K562 (cell line): Measurements from ENCODE around the gene CNDP2. TPM values are rescaled to one million over a fixed set of nuclear protein-coding genes. Genes with fewer than 3 reads are reported as not detected.

Experiments
- ATAC-seq: fragments of 200-7000 bp; cut with Tn5 transposase; 3 replicates; pipeline ENCODE4 v1.9.1; 2020; ENCODE audit warnings: moderate library complexity
- BruUV-seq: library from RNA; stranded (reverse); fragments of 400-500 nt; replicated peaks from 2 replicates; lab custom pipeline; 2021; lab: Mats Ljungman, UMichigan
- CTCF ChIA-PET: fragments of 300-600 bp; formaldehyde crosslinking; extraction: SDS; loops from one replicate; lab custom pipeline; 2021; ENCODE audit warnings: low intra/inter-chr PET ratio; lab: Yijun Ruan, JAX
- POLR2A ChIA-PET: fragments of 300-600, 350-650 bp; sonication (Branson Sonifier 250); formaldehyde crosslinking; extraction: SDS; loops from one replicate; lab custom pipeline; 2021; ENCODE audit warnings: antibody characterized with exemption, inconsistent platforms; lab: Yijun Ruan, JAX
- DNase-seq, 4 experiments: peaks; one replicate each; pipeline versions ENCODE4 v3.0.0 to v3.0.0-alpha.2; 2011 to 2018; ENCODE audit warnings: low spot score in 3 of 4, mixed read lengths in 3 of 4; ENCODE audit errors: extremely low read depth in 1 of 4
- FAIRE-seq: peaks from 2 replicates; lab custom pipeline; 2011; peaks lifted over from hg19 to GRCh38; lab: Jason Lieb, UNC
- H2AFZ ChIP-seq: 2 replicates; pipeline ENCODE4 v1.6.0; 2011; ENCODE audit warnings: low read depth, low read length, control low read depth, inconsistent platforms
- H3K27ac ChIP-seq: fragments of 200-600 bp; 3 replicates; pipeline ENCODE4 v1.8.0; 2011; ENCODE audit warnings: low read depth, mild to moderate bottlenecking, control low read depth, inconsistent platforms, low read length, moderate library complexity, mixed read lengths; ENCODE audit errors: extremely low read depth
- H3K27me3 ChIP-seq, 2 experiments: fragments of 300-600 bp in 1 of 2; 2 replicates in 1 of 2; 3 replicates in 1 of 2; pipeline versions ENCODE4 v1.6.0 to v1.8.0; 2011; ENCODE audit warnings: inconsistent platforms in 2 of 2, low read length in 2 of 2, mild to moderate bottlenecking in 1 of 2, mixed read lengths in 1 of 2, moderate library complexity in 1 of 2; ENCODE audit not compliant: control insufficient read depth in 2 of 2, insufficient read depth in 2 of 2
- H3K36me3 ChIP-seq: fragments of 300-600 bp; 3 replicates; pipeline ENCODE4 v1.8.0; 2011; ENCODE audit warnings: mild to moderate bottlenecking, low read length, inconsistent platforms; ENCODE audit not compliant: control insufficient read depth, insufficient read depth
- H3K4me1 ChIP-seq, 2 experiments: fragments of 200-600 bp in 1 of 2; replicated peaks in 1 of 2; 2 replicates in 1 of 2; 3 replicates in 1 of 2; pipeline versions ENCODE4 v1.5.1 to v1.8.0; 2011; ENCODE audit warnings: inconsistent platforms in 2 of 2, low read length in 2 of 2, mild to moderate bottlenecking in 1 of 2, mixed read lengths in 1 of 2, moderate library complexity in 1 of 2; ENCODE audit not compliant: control insufficient read depth in 2 of 2, insufficient read depth in 2 of 2
- H3K4me2 ChIP-seq: 2 replicates; pipeline ENCODE4 v1.6.1; 2011; ENCODE audit warnings: low read length, control low read depth, inconsistent platforms, mixed read lengths; ENCODE audit not compliant: insufficient read depth
- H3K4me3 ChIP-seq: fragments of 200-600 bp; sonication (generic), shearing (Covaris generic); 2 replicates; pipeline ENCODE4 v1.5.1; 2016; ENCODE audit warnings: control low read depth, inconsistent platforms
- H3K79me2 ChIP-seq: fragments of 200-600 bp; 3 replicates; pipeline ENCODE4 v1.8.0; 2011; ENCODE audit warnings: low read length, inconsistent platforms; ENCODE audit not compliant: control insufficient read depth, insufficient read depth
- H3K9ac ChIP-seq, 2 experiments: 2 replicates each; pipeline versions ENCODE4 v1.6.0 to v1.6.1; 2011; ENCODE audit warnings: low read depth in 2 of 2, low read length in 2 of 2, control low read depth in 1 of 2, inconsistent platforms in 1 of 2, mild to moderate bottlenecking in 1 of 2, mixed read lengths in 1 of 2; ENCODE audit not compliant: insufficient read depth in 1 of 2
- H3K9me1 ChIP-seq: one replicate; pipeline ENCODE4 v1.6.0; 2011; ENCODE audit warnings: inconsistent platforms, mild to moderate bottlenecking, low read length, moderate library complexity; ENCODE audit not compliant: control insufficient read depth, insufficient read depth
- H3K9me3 ChIP-seq: replicated peaks from 2 replicates; pipeline ENCODE4 v1.5.1; 2011; ENCODE audit warnings: low read depth, low read length, inconsistent platforms; ENCODE audit not compliant: control insufficient read depth, insufficient read depth
- H4K20me1 ChIP-seq: replicated peaks from 2 replicates; pipeline ENCODE4 v1.6.1; 2011; ENCODE audit warnings: low read length, inconsistent platforms, mixed read lengths; ENCODE audit not compliant: control insufficient read depth, insufficient read depth
- ARHGAP35 ChIP-seq: fragments of 450-650 bp; IDR thresholded peaks from 2 replicates; pipeline ENCODE4 v1.6.1; 2018; ENCODE audit not compliant: partially characterized antibody
- FOXM1 ChIP-seq, 2 experiments: fragments of 450-650 bp in 1 of 2; sonication (generic) in 1 of 2; formaldehyde crosslinking in 1 of 2; IDR thresholded peaks; 2 replicates each; pipeline versions ENCODE4 v1.6.1 to v1.9.0; 2017 to 2022; ENCODE audit warnings: low read depth in 2 of 2, mild to moderate bottlenecking in 2 of 2, missing genetic modification reagents in 1 of 2, moderate library complexity in 1 of 2
- HMGN3 ChIP-seq: IDR thresholded peaks from 2 replicates; pipeline ENCODE4 v1.6.1; 2011; ENCODE audit warnings: borderline replicate concordance, low read depth, mild to moderate bottlenecking, mixed read lengths, low read length; ENCODE audit not compliant: insufficient read length; ENCODE audit errors: extremely low read depth
- HNRNPUL1 ChIP-seq: fragments of 200-400 bp; formaldehyde crosslinking; IDR thresholded peaks from 2 replicates; pipeline ENCODE4 v1.6.1; 2017; ENCODE audit warnings: low read length
- MEF2A ChIP-seq: IDR thresholded peaks from 2 replicates; pipeline ENCODE4 v1.6.1; 2011; ENCODE audit warnings: low read depth, mild to moderate bottlenecking, low read length, moderate library complexity; ENCODE audit not compliant: control insufficient read depth
- NCOA4 ChIP-seq: fragments of 450-650 bp; IDR thresholded peaks from 2 replicates; pipeline ENCODE4 v1.6.1; 2018; ENCODE audit warnings: mild to moderate bottlenecking; ENCODE audit not compliant: partially characterized antibody
- NELFE ChIP-seq: IDR thresholded peaks from 2 replicates; pipeline ENCODE4 v1.6.1; 2011; ENCODE audit warnings: mild to moderate bottlenecking; ENCODE audit not compliant: insufficient read depth, insufficient read length
- NR2F6 ChIP-seq: fragments of 450-650 bp; formaldehyde crosslinking; IDR thresholded peaks from 2 replicates; pipeline ENCODE4 v1.4.0; 2020; ENCODE audit warnings: mild to moderate bottlenecking
- SIRT6 ChIP-seq: IDR thresholded peaks from one replicate; pipeline ENCODE4 v1.6.1; 2012; ENCODE audit warnings: low read depth, mild to moderate bottlenecking, control low read depth, inconsistent platforms, low read length, moderate library complexity
- TGIF2 ChIP-seq: sonication (generic); formaldehyde crosslinking; IDR thresholded peaks from 2 replicates; pipeline ENCODE4 v1.8.1; 2022; ENCODE audit warnings: mild to moderate bottlenecking, missing genetic modification reagents, moderate library complexity
- USF2 ChIP-seq: sonication (generic); formaldehyde crosslinking; IDR thresholded peaks from 2 replicates; pipeline ENCODE4 v1.5.0; 2020; ENCODE audit warnings: missing genetic modification reagents
- ZNF347 ChIP-seq: fragments of 450-650 bp; formaldehyde crosslinking; IDR thresholded peaks from 2 replicates; pipeline ENCODE4 v1.4.0; 2020; ENCODE audit warnings: low read depth, mild to moderate bottlenecking, moderate library complexity
- ZNF511 ChIP-seq: sonication (generic); formaldehyde crosslinking; IDR thresholded peaks from 2 replicates; pipeline ENCODE4 v1.8.0; 2022; ENCODE audit warnings: mild to moderate bottlenecking, missing genetic modification reagents
- ZNF512 ChIP-seq: IDR thresholded peaks from 2 replicates; pipeline ENCODE4 v1.6.1; 2016; ENCODE audit warnings: missing genetic modification characterization, missing compliant biosample characterization
- ZNF699 ChIP-seq: fragments of 250-450 bp; sonication (Bioruptor Pico); IDR thresholded peaks from 2 replicates; pipeline ENCODE4 v1.8.0; 2021; ENCODE audit warnings: mild to moderate bottlenecking, moderate library complexity; ENCODE audit not compliant: insufficient replicate concordance
- ZNF717 ChIP-seq: fragments of 250-450 bp; sonication (Bioruptor Pico); IDR thresholded peaks from 2 replicates; pipeline ENCODE4 v1.5.0; 2021
- ZNF76 ChIP-seq: fragments of 250-450 bp; sonication (Bioruptor Pico); IDR thresholded peaks from 2 replicates; pipeline ENCODE4 v1.4.0; 2020; ENCODE audit warnings: mild to moderate bottlenecking, moderate library complexity, borderline replicate concordance
- ZNF778 ChIP-seq: fragments of 450-650 bp; formaldehyde crosslinking; IDR thresholded peaks from 2 replicates; pipeline ENCODE4 v1.4.0; 2020; ENCODE audit warnings: mild to moderate bottlenecking, moderate library complexity
- ZNF785 ChIP-seq: fragments of 250-450 bp; sonication (Bioruptor Pico); IDR thresholded peaks from 2 replicates; pipeline ENCODE4 v1.4.0; 2020; ENCODE audit warnings: mild to moderate bottlenecking
- WGBS: fragments of 100-300 bp; shearing (Covaris generic); methylation state at CpG from one replicate; pipeline ENCODE4 v1.1.6; 2016; ENCODE audit warnings: low coverage, mixed read lengths; ENCODE audit not compliant: insufficient coverage; ENCODE audit errors: missing lambda C conversion rate; 5-methylcytosine and 5-hydroxymethylcytosine counted together
- in situ Hi-C: fragments of 300-500 bp; cut with MboI; formaldehyde crosslinking; loops from 4 replicates; pipeline ENCODE4 v1.15.0; 2018; ENCODE audit warnings: inconsistent platforms, mixed read lengths
- intact Hi-C: fragments of 100-400 bp; cut with micrococcal nuclease; formaldehyde crosslinking; loops from 2 replicates; pipeline ENCODE4 v1.14.2; 2022
- polyA plus RNA-seq, 8 experiments: library from polyadenylated mRNA; depleted of rRNA in 4 of 8; stranded (reverse) in 5 of 8; unstranded in 3 of 8; fragments of >200 nt; fragmentation: Nextera tagmentation in 2 of 8; fragmentation: Illumina TruSeq in 1 of 8; extraction: Ambion mirVana in 2 of 8; extraction: Trizol in 1 of 8; gene quantifications; 2 replicates each; pipeline versions ENCODE4 v1.2.1 to v1.2.3, GENCODE V29; 2011 to 2014; ENCODE audit warnings: inconsistent platforms in 1 of 8, missing spikeins in 1 of 8
- total RNA-seq, 7 experiments: library from RNA; depleted of rRNA in 6 of 7; stranded (reverse); fragments of >200 nt in 6 of 7; fragmentation: Illumina TruSeq in 2 of 7; extraction: Trizol in 2 of 7; gene quantifications; 2 replicates each; pipeline versions ENCODE4 v1.2.1 to v1.2.3, GENCODE V29; 2011 to 2021; ENCODE audit warnings: low replicate concordance in 1 of 7

Gene CNDP2
- total and polyA plus RNA-seq, 9 of the 15 experiments (the other 6 are each of a cell fraction or from before 2014, with no cell fraction given), result 34.1 to 128 (median 53.8) TPM

GRCh38 chr18:74506448-74507084, 10.4 kb downstream of the CNDP2 start:
- ChIA-PET POLR2A (interaction anchor here (0.6 to 0.7 kb wide), 2 partner anchors 13 to 22 kb away, joined by 3 to 4 read pairs; no protein-coding TSS in a partner anchor), CTCF (no interaction called here)
- in situ Hi-C loops, result no loop called here
- Histone ChIP-seq H2AFZ (no peak overlapping the region), H3K9me1 (no peaks in the 10 kb centered on the region), H3K4me3 (no peak overlapping the region), H4K20me1 (0 out of 2 replicates have a peak, but pooled peaks cover 4% of the 10 kb centered on the region), H3K4me1 (peaks cover 8 to 16% of the 10 kb centered on the region in 2 experiments; a peak in 4 of 5 replicates), H3K27me3 (no peaks in the 10 kb centered on the region), H3K9me3 (no peaks in the 10 kb centered on the region), H3K36me3 (peaks cover 84% of the 10 kb centered on the region; the same call in 2 of the 3 replicates), H3K79me2 (no peaks in the 10 kb centered on the region), H3K4me2 (no peak overlapping the region), H3K27ac (no peak overlapping the region), H3K9ac (no peak overlapping the region)
- no peak for ATAC-seq
- 83% methylated on average over 6 of the region's 11 CpGs for WGBS
- no TSS peak for BruUV-seq
- intact Hi-C loops, result no loop called here
- no peak for DNase-seq
- TF ChIP-seq ZNF785 (CRISPR knock-in tag) (no peak), ZNF347 (CRISPR knock-in tag) (no peak), ZNF778 (CRISPR knock-in tag) (no peak), SIRT6 (no peak), ZNF699 (CRISPR knock-in tag) (no peak), HNRNPUL1 (no peak), FOXM1 (IDR thresholded peaks at IDR 0.05; ENCODE audit: low read depth) (no peak), FOXM1 (CRISPR knock-in tag; IDR thresholded peaks at IDR 0.05; ENCODE audit: low read depth) (no peak), TGIF2 (no peak), ZNF512 (tag) (no peak), ZNF717 (CRISPR knock-in tag) (no peak), NR2F6 (CRISPR knock-in tag) (no peak), ZNF511 (CRISPR knock-in tag) (no peak), ZNF76 (CRISPR knock-in tag) (no peak), NCOA4 (no peak), ARHGAP35 (no peak), HMGN3 (no peak), MEF2A (no peak), USF2 (CRISPR knock-in tag) (no peak), NELFE (no peak)
- FAIRE-seq, result no peak
